ENCODE measurements around the gene CD6. TPM values are rescaled to one million over a fixed set of nuclear protein-coding genes. Genes with fewer than 3 reads are reported as not detected.

Gene CD6
- total and polyA plus RNA-seq, 2 experiments from 2014 or later: 0.03 TPM; not detected in 1

- Histone ChIP-seq H2AFZ (no peak overlapping the region), H3K79me2 (no peaks in the 10 kb centered on the region), H3K36me3 (replicated peaks; ENCODE audit: insufficient read depth, low read depth) (no peaks in the 10 kb centered on the region), H3K9me2 (replicated peaks; ENCODE audit: insufficient read depth) (no peaks in the 10 kb centered on the region), H3K27ac (no peak overlapping the region), H3K4me1 (ENCODE audit: insufficient read depth) (peaks cover 4% of the 10 kb centered on the region), H4K20me1 (ENCODE audit: insufficient read depth, poor library complexity, severe bottlenecking) (no peaks in the 10 kb centered on the region), H3K27me3 (peaks cover 23% of the 10 kb centered on the region), H3K4me2 (peak overlapping the region; percentile 8), H3K4me3 (no peak overlapping the region), H3K9me3 (ENCODE audit: low read depth) (no peaks in the 10 kb centered on the region)
- 44% methylated on average over 4 of the region's 5 CpGs for WGBS (ENCODE audit: low lambda C conversion rate, missing lambda C conversion rate)
- DNase-seq (ENCODE audit: low spot score): no peak
- TF ChIP-seq EZH2phosphoT487 (IDR thresholded peaks at IDR 0.05; ENCODE audit: low read depth, severe bottlenecking, unreplicated experiment): no peak
- no peak for TF ChIP-seq CTCF (IDR thresholded peaks at IDR 0.05; ENCODE audit: poor library complexity)
- TF ChIP-seq EZH2 (IDR thresholded peaks at IDR 0.05; ENCODE audit: borderline replicate concordance): no peak
Observed at GRCh38 chr11:61023966-61024295, 52.5 kb downstream of the CD6 start.

- no peak overlapping the region for H3K4me3 ChIP-seq
- H3K27me3 ChIP-seq: peaks cover 23% of the 10 kb centered on the region
- no peaks in the 10 kb centered on the region for H3K36me3 ChIP-seq (replicated peaks; ENCODE audit: insufficient read depth, low read depth)
- H3K79me2 ChIP-seq: no peaks in the 10 kb centered on the region
- 91% methylated on average over 14 of the region's 14 CpGs for WGBS (ENCODE audit: low lambda C conversion rate, missing lambda C conversion rate)
- no peak overlapping the region for H3K27ac ChIP-seq
- H3K4me1 ChIP-seq (ENCODE audit: insufficient read depth): peaks cover 4% of the 10 kb centered on the region
- no peaks in the 10 kb centered on the region for H3K9me3 ChIP-seq (ENCODE audit: low read depth)
- no peak for DNase-seq (ENCODE audit: low spot score)
- H3K4me2 ChIP-seq: no peak overlapping the region
- no peak overlapping the region for H2AFZ ChIP-seq
- no peaks in the 10 kb centered on the region for H4K20me1 ChIP-seq (ENCODE audit: insufficient read depth, poor library complexity, severe bottlenecking)
- no peaks in the 10 kb centered on the region for H3K9me2 ChIP-seq (replicated peaks; ENCODE audit: insufficient read depth)
- TF ChIP-seq EZH2 (IDR thresholded peaks at IDR 0.05; ENCODE audit: borderline replicate concordance) (no peak), CTCF (IDR thresholded peaks at IDR 0.05; ENCODE audit: poor library complexity) (no peak), EZH2phosphoT487 (IDR thresholded peaks at IDR 0.05; ENCODE audit: low read depth, severe bottlenecking, unreplicated experiment) (no peak)
Observed at GRCh38 chr11:61024938-61025820, 53.7 kb downstream of the CD6 start.

GRCh38 chr11:61025821-61026120, 54.3 kb downstream of the CD6 start:
- no peaks in the 10 kb centered on the region for H4K20me1 ChIP-seq (ENCODE audit: insufficient read depth, poor library complexity, severe bottlenecking)
- H3K9me2 ChIP-seq (replicated peaks; ENCODE audit: insufficient read depth): no peaks in the 10 kb centered on the region
- H3K4me3 ChIP-seq: no peak overlapping the region
- H3K79me2 ChIP-seq: no peaks in the 10 kb centered on the region
- H3K9me3 ChIP-seq (ENCODE audit: low read depth): no peaks in the 10 kb centered on the region
- peaks cover 23% of the 10 kb centered on the region for H3K27me3 ChIP-seq
- no peak for DNase-seq (ENCODE audit: low spot score)
- no peak overlapping the region for H2AFZ ChIP-seq
- no peak overlapping the region for H3K27ac ChIP-seq
- H3K4me1 ChIP-seq (ENCODE audit: insufficient read depth): peaks cover 4% of the 10 kb centered on the region
- H3K4me2 ChIP-seq: no peak overlapping the region
- no peaks in the 10 kb centered on the region for H3K36me3 ChIP-seq (replicated peaks; ENCODE audit: insufficient read depth, low read depth)
- TF ChIP-seq EZH2phosphoT487 (IDR thresholded peaks at IDR 0.05; ENCODE audit: low read depth, severe bottlenecking, unreplicated experiment) (no peak), EZH2 (IDR thresholded peaks at IDR 0.05; ENCODE audit: borderline replicate concordance) (no peak), CTCF (IDR thresholded peaks at IDR 0.05; ENCODE audit: poor library complexity) (no peak)
- WGBS (ENCODE audit: low lambda C conversion rate, missing lambda C conversion rate): 95% methylated on average over 3 of the region's 5 CpGs
